ENCODE data around the gene TRPV6. TPM values are rescaled to one million over a fixed set of nuclear protein-coding genes. Genes with fewer than 3 reads are reported as not detected.

TRPV6 gene
- total and polyA plus RNA-seq, 4 donors, result 0.32 to 1.5 (median 0.36) TPM; not detected in 1

- Histone ChIP-seq H3K9ac (ENCODE audit: low read depth in 1 of 2, low read length in 2 of 2) (no peak overlapping the region), H3K27ac (ENCODE audit: low read depth in 1 of 2, low read length in 2 of 2) (no peak overlapping the region), H3K9me3 (ENCODE audit: control insufficient read depth in 4 of 4, low read length in 3 of 4) (no peaks in the 10 kb centered on the region), H3K4me1 (ENCODE audit: control insufficient read depth in 4 of 4, insufficient read depth in 4 of 4, low read length in 3 of 4) (no peaks in the 10 kb centered on the region), H3K36me3 (ENCODE audit: control insufficient read depth in 4 of 4, insufficient read depth in 3 of 4, low read depth in 1 of 4, low read length in 3 of 4) (no peaks in the 10 kb centered on the region), H3K4me3 (ENCODE audit: low read depth in 1 of 3, low read length in 3 of 3) (no peak overlapping the region), H3K27me3 (ENCODE audit: control insufficient read depth in 4 of 4, insufficient read depth in 4 of 4, low read length in 3 of 4) (peaks cover 0 to 3% (median 0%) of the 10 kb centered on the region in 4 donors)
- TF ChIP-seq RAD21 (IDR thresholded peaks at IDR 0.05), result peak; percentile 72 to 80
- TF ChIP-seq RXRA (IDR thresholded peaks at IDR 0.05), result no peak
- TF ChIP-seq CTCF (IDR thresholded peaks at IDR 0.05; ENCODE audit: low read depth, low read length, missing input control), result peak; percentile 73
- 28% methylated on average over 8 of the region's 8 CpGs for WGBS
- peak; percentile 54 for DNase-seq (ENCODE audit: low spot score)
These were observed 4.6 kb downstream of the TRPV6 start for GRCh38 chr7:142880876-142881505.

GRCh38 chr7:142879060-142879459 is 6.5 kb downstream of the TRPV6 start:
- 79% methylated on average over 5 of the region's 5 CpGs for WGBS
- TF ChIP-seq EGR1 (IDR thresholded peaks at IDR 0.05; ENCODE audit: low read depth in 2 of 2) (no peak), SP1 (IDR thresholded peaks at IDR 0.05) (no peak), HNF4A (conservative IDR thresholded peaks at IDR 0.05) (no peak), MAX (IDR thresholded peaks at IDR 0.05) (no peak)
- no peak overlapping the region for H3K4me3 ChIP-seq (ENCODE audit: low read depth in 1 of 3, low read length in 3 of 3)

GRCh38 chr7:142878315-142878714 is 7.2 kb downstream of the TRPV6 start:
- DNase-seq (ENCODE audit: low spot score), result no peak

More at GRCh38 chr7:142879060-142879459, 6.5 kb downstream of the TRPV6 start:
- DNase-seq (ENCODE audit: low spot score), result no peak
- Histone ChIP-seq H3K9ac (ENCODE audit: low read depth in 1 of 2, low read length in 2 of 2) (no peak overlapping the region), H3K4me1 (ENCODE audit: control insufficient read depth in 4 of 4, insufficient read depth in 4 of 4, low read length in 3 of 4) (no peaks in the 10 kb centered on the region), H3K27ac (ENCODE audit: low read depth in 1 of 2, low read length in 2 of 2) (no peak overlapping the region), H3K36me3 (ENCODE audit: control insufficient read depth in 4 of 4, insufficient read depth in 3 of 4, low read depth in 1 of 4, low read length in 3 of 4) (no peaks in the 10 kb centered on the region), H3K9me3 (ENCODE audit: control insufficient read depth in 4 of 4, low read length in 3 of 4) (no peaks in the 10 kb centered on the region), H3K27me3 (ENCODE audit: control insufficient read depth in 4 of 4, insufficient read depth in 4 of 4, low read length in 3 of 4) (peaks cover 0 to 3% (median 0%) of the 10 kb centered on the region in 4 donors)

More at GRCh38 chr7:142878315-142878714, 7.2 kb downstream of the TRPV6 start:
- Histone ChIP-seq H3K27ac (ENCODE audit: low read depth in 1 of 2, low read length in 2 of 2) (no peak overlapping the region), H3K4me3 (ENCODE audit: low read depth in 1 of 3, low read length in 3 of 3) (no peak overlapping the region), H3K9me3 (ENCODE audit: control insufficient read depth in 4 of 4, low read length in 3 of 4) (no peaks in the 10 kb centered on the region), H3K4me1 (ENCODE audit: control insufficient read depth in 4 of 4, insufficient read depth in 4 of 4, low read length in 3 of 4) (no peaks in the 10 kb centered on the region), H3K27me3 (ENCODE audit: control insufficient read depth in 4 of 4, insufficient read depth in 4 of 4, low read length in 3 of 4) (peaks cover 0 to 3% (median 0%) of the 10 kb centered on the region in 4 donors), H3K9ac (ENCODE audit: low read depth in 1 of 2, low read length in 2 of 2) (no peak overlapping the region), H3K36me3 (ENCODE audit: control insufficient read depth in 4 of 4, insufficient read depth in 3 of 4, low read depth in 1 of 4, low read length in 3 of 4) (no peaks in the 10 kb centered on the region)
- 89% methylated on average over 3 of the region's 3 CpGs for WGBS
- TF ChIP-seq HNF4G (IDR thresholded peaks at IDR 0.05) (no peak), HNF4A (conservative IDR thresholded peaks at IDR 0.05) (no peak), MAX (IDR thresholded peaks at IDR 0.05) (no peak), TAF1 (conservative IDR thresholded peaks at IDR 0.05) (no peak), YY1 (IDR thresholded peaks at IDR 0.05) (no peak), FOXA1 (IDR thresholded peaks at IDR 0.05) (no peak), RXRA (IDR thresholded peaks at IDR 0.05) (no peak), JUND (IDR thresholded peaks at IDR 0.05) (no peak), NR2F2 (IDR thresholded peaks at IDR 0.05) (no peak), CTCF (IDR thresholded peaks at IDR 0.05; ENCODE audit: low read depth, low read length, missing input control) (no peak), FOXA2 (IDR thresholded peaks at IDR 0.05) (no peak), RAD21 (IDR thresholded peaks at IDR 0.05) (no peak)
- TF ChIP-seq, protein P1, sequence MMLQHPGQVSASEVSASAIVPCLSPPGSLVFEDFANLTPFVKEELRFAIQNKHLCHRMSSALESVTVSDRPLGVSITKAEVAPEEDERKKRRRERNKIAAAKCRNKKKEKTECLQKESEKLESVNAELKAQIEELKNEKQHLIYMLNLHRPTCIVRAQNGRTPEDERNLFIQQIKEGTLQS (IDR thresholded peaks at IDR 0.05), result no peak

Measured in liver (tissue), 9 donors.